Endothelial cell of umbilical vein (primary cell): ENCODE data around the gene SERPINB4. TPM values are rescaled to one million over a fixed set of nuclear protein-coding genes. Genes with fewer than 3 reads are reported as not detected.

ENCODE experiments used
- BruUV-seq: library from RNA; stranded (reverse); fragments of 400-500 nt; replicated peaks from 2 replicates; lab custom pipeline; 2021; lab: Mats Ljungman, UMichigan
- CTCF ChIA-PET: fragments of 300-600, 350-600 bp; sonication (Branson Sonifier 250); formaldehyde crosslinking; loops from one replicate; lab custom pipeline; 2021; ENCODE audit warnings: antibody characterized with exemption, inconsistent platforms; lab: Charles Lee
- POLR2A ChIA-PET: fragments of 300-600, 350-600 bp; sonication (Branson Sonifier 250); formaldehyde crosslinking; loops from one replicate; lab custom pipeline; 2021; ENCODE audit warnings: antibody characterized with exemption, inconsistent platforms; lab: Charles Lee
- DNase-seq: peaks from one replicate; pipeline ENCODE4 v3.0.0-alpha.2; 2011; ENCODE audit warnings: low read depth, low spot score
- FAIRE-seq: peaks from 2 replicates; lab custom pipeline; 2011; peaks lifted over from hg19 to GRCh38; lab: Jason Lieb, UNC
- H2AFZ ChIP-seq: 2 replicates; pipeline ENCODE4 v1.6.0; 2012; ENCODE audit warnings: low read depth, low read length, control low read depth, inconsistent platforms
- H3K27ac ChIP-seq: 2 replicates; pipeline ENCODE4 v1.5.1; 2011; ENCODE audit warnings: low read depth, mild to moderate bottlenecking, control low read depth, low read length, moderate library complexity; ENCODE audit not compliant: insufficient read depth
- H3K27me3 ChIP-seq, 2 experiments: 2 replicates each; pipeline versions ENCODE4 v1.6.0 to v1.6.1; 2011; ENCODE audit warnings: low read length in 2 of 2, mixed read lengths in 1 of 2; ENCODE audit not compliant: control insufficient read depth in 2 of 2, insufficient read depth in 2 of 2
- H3K36me3 ChIP-seq, 2 experiments: 2 replicates in 1 of 2; 3 replicates in 1 of 2; pipeline ENCODE4 v1.5.1; 2011; ENCODE audit warnings: low read length in 2 of 2, mild to moderate bottlenecking in 1 of 2, moderate library complexity in 1 of 2; ENCODE audit not compliant: control insufficient read depth in 2 of 2, insufficient read depth in 2 of 2; ENCODE audit errors: extremely low read depth in 1 of 2
- H3K4me1 ChIP-seq: 3 replicates; pipeline ENCODE4 v1.5.1; 2011; ENCODE audit warnings: mild to moderate bottlenecking, low read length; ENCODE audit not compliant: control insufficient read depth, insufficient read depth; ENCODE audit errors: extremely low read depth
- H3K4me2 ChIP-seq: 2 replicates; pipeline ENCODE4 v1.6.1; 2011; ENCODE audit warnings: low read length, control low read depth, mixed read lengths; ENCODE audit not compliant: insufficient read depth
- H3K4me3 ChIP-seq, 3 experiments: fragments of 200-600 bp in 1 of 3; sonication (generic), shearing (Covaris generic) in 1 of 3; replicated peaks in 1 of 3; 2 replicates each; pipeline ENCODE4 v1.5.1; 2011 to 2016; ENCODE audit warnings: control low read depth in 3 of 3, low read length in 3 of 3, mild to moderate bottlenecking in 2 of 3, inconsistent platforms in 1 of 3, low read depth in 1 of 3, moderate library complexity in 1 of 3; ENCODE audit not compliant: insufficient read depth in 1 of 3
- H3K79me2 ChIP-seq: 2 replicates; pipeline ENCODE4 v1.6.0; 2012; ENCODE audit warnings: low read length, inconsistent platforms; ENCODE audit not compliant: control insufficient read depth, insufficient read depth
- H3K9ac ChIP-seq: replicated peaks from 2 replicates; pipeline ENCODE3; 2011; ENCODE audit warnings: low read length, control low read depth; ENCODE audit not compliant: insufficient read depth; ENCODE audit errors: extremely low read depth
- H3K9me1 ChIP-seq: replicated peaks from 3 replicates; pipeline ENCODE4 v1.6.0; 2011; ENCODE audit warnings: mild to moderate bottlenecking, low read length; ENCODE audit not compliant: control insufficient read depth, insufficient read depth; ENCODE audit errors: extremely low read depth
- H3K9me3 ChIP-seq: replicated peaks from 2 replicates; pipeline ENCODE4 v1.5.1; 2012; ENCODE audit warnings: low read length, inconsistent platforms; ENCODE audit not compliant: control insufficient read depth, insufficient read depth
- H4K20me1 ChIP-seq: replicated peaks from 2 replicates; pipeline ENCODE3; 2011; ENCODE audit warnings: mild to moderate bottlenecking, low read length; ENCODE audit not compliant: control insufficient read depth, insufficient read depth; ENCODE audit errors: extremely low read depth
- EZH2 ChIP-seq: IDR thresholded peaks from 2 replicates; pipeline ENCODE4 v1.6.1; 2012; ENCODE audit warnings: borderline replicate concordance, low read depth, mild to moderate bottlenecking, moderate library complexity, low read length, inconsistent platforms; ENCODE audit not compliant: severe bottlenecking
- FOS ChIP-seq: IDR thresholded peaks from 2 replicates; pipeline ENCODE4 v1.6.1; 2011; ENCODE audit warnings: mild to moderate bottlenecking, low read length, moderate library complexity, borderline replicate concordance; ENCODE audit not compliant: insufficient read depth
- GATA2 ChIP-seq: IDR thresholded peaks from 2 replicates; pipeline ENCODE4 v1.7.0; 2011; ENCODE audit warnings: low read depth, mild to moderate bottlenecking, moderate library complexity, mixed read lengths, low read length; ENCODE audit not compliant: insufficient read length, insufficient read depth
- JUN ChIP-seq: IDR thresholded peaks from 2 replicates; pipeline ENCODE4 v1.6.1; 2011; ENCODE audit warnings: borderline replicate concordance, low read depth; ENCODE audit not compliant: insufficient read length, insufficient read depth
- MYC ChIP-seq: IDR thresholded peaks from one replicate; pipeline ENCODE4 v1.6.1; 2011; ENCODE audit warnings: mild to moderate bottlenecking, low read depth, low read length
- POLR2A ChIP-seq: IDR thresholded peaks from 2 replicates; pipeline ENCODE4 v1.6.1; 2012; ENCODE audit warnings: low read depth, mild to moderate bottlenecking, control low read depth, low read length
- POLR2AphosphoS5 ChIP-seq: IDR thresholded peaks from 2 replicates; pipeline ENCODE4 v1.6.1; 2012; ENCODE audit warnings: low read depth, mild to moderate bottlenecking, control low read depth, low read length, moderate library complexity; ENCODE audit not compliant: insufficient read depth
- dilution Hi-C: fragments of 300-500 bp; cut with MboI; formaldehyde crosslinking; loops from one replicate; pipeline ENCODE4 v1.15.0; 2019; ENCODE audit warnings: low sequenced_read_pairs; ENCODE audit not compliant: extremely low pct_ligation_motif_present
- intact Hi-C: fragments of 100-400 bp; cut with micrococcal nuclease; formaldehyde crosslinking; loops from one replicate; pipeline ENCODE4 v1.10.0; 2022
- polyA plus RNA-seq, 4 experiments: library from polyadenylated mRNA; depleted of rRNA in 3 of 4; stranded (reverse) in 3 of 4; unstranded in 1 of 4; fragments of >200 nt; gene quantifications; 2 replicates each; pipeline versions ENCODE4 v1.2.1 to v1.2.3, GENCODE V29; 2011 to 2012; ENCODE audit warnings: missing spikeins in 1 of 4
- total RNA-seq: library from RNA; stranded (reverse); gene quantifications from 2 replicates; pipeline ENCODE4 v1.2.3, GENCODE V29; 2021
- TF ChIP-seq, protein P1 (sequence below), 2 donors: IDR thresholded peaks; 1 replicate in 1 of 2; 2 replicates in 1 of 2; pipeline ENCODE4 v1.5.1; 2011; ENCODE audit warnings: low read length in 2 of 2, mild to moderate bottlenecking in 2 of 2, moderate library complexity in 2 of 2, control low read depth in 1 of 2, inconsistent platforms in 1 of 2, low read depth in 1 of 2; ENCODE audit not compliant: insufficient read depth in 1 of 2; ENCODE audit errors: extremely low read depth in 1 of 2
- TF ChIP-seq, protein P2 (sequence below): IDR thresholded peaks from 2 replicates; pipeline ENCODE4 v1.6.1; 2011; ENCODE audit not compliant: insufficient read depth, insufficient read length

Gene SERPINB4
- total and polyA plus RNA-seq, 2 donors (not counting 3 experiments of a cell fraction or from before 2014, with no cell fraction given): not detected

DNA sequence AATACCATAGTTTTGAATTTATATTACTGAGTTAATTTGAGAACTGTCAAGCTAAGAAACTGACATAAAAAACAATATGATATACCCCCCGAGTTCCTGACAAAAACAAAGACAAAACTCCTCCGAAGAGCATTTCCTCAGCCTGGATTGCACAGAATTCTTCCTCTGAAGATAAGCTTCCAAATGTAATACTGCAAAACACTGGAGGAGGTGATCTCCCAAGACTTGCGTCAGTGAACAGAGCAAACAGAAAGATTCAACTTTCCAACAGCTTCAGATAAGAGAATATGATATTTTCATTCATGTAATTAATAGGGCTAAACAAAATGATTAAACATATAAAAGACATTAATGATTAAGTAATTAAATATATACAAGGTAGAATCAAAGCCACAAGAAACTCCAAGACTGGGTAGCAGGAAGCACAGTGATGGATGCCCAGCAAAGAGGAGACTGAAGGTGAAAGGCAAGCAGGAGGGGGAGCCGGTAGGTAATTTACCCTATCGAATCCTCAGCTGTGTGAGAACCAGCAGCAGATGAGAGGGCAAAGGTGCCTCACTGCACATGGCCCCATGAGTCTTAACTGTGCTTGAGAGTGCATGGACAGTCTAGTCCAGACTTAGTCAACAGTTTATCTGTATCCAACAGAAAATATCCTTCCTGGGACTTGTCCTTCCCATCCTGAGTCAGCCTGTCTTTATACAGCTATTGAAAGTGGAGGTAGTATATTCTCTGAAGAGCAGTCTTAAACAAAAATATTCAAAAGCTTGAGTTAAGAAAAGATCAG, 36.0 kb upstream of the SERPINB4 start:
- no peak for TF ChIP-seq POLR2A
- TF ChIP-seq, protein P1, sequence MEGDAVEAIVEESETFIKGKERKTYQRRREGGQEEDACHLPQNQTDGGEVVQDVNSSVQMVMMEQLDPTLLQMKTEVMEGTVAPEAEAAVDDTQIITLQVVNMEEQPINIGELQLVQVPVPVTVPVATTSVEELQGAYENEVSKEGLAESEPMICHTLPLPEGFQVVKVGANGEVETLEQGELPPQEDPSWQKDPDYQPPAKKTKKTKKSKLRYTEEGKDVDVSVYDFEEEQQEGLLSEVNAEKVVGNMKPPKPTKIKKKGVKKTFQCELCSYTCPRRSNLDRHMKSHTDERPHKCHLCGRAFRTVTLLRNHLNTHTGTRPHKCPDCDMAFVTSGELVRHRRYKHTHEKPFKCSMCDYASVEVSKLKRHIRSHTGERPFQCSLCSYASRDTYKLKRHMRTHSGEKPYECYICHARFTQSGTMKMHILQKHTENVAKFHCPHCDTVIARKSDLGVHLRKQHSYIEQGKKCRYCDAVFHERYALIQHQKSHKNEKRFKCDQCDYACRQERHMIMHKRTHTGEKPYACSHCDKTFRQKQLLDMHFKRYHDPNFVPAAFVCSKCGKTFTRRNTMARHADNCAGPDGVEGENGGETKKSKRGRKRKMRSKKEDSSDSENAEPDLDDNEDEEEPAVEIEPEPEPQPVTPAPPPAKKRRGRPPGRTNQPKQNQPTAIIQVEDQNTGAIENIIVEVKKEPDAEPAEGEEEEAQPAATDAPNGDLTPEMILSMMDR (IDR thresholded peaks at IDR 0.05; ENCODE audit: extremely low read depth in 1 of 2, insufficient read depth in 1 of 2, low read depth in 1 of 2, low read length in 2 of 2): no peak
- no peak overlapping the region for H2AFZ ChIP-seq
- DNase-seq (no peak), FAIRE-seq (no peak)
- ChIA-PET POLR2A (no interaction called here), CTCF (no interaction called here)
- intact Hi-C loops: no loop called here
- H3K9ac ChIP-seq: no peak overlapping the region
- H3K9me3 ChIP-seq: no peaks in the 10 kb centered on the region
- H3K9me1 ChIP-seq: no peaks in the 10 kb centered on the region
- no peaks in the 10 kb centered on the region for H3K4me1 ChIP-seq
- H4K20me1 ChIP-seq: no peaks in the 10 kb centered on the region
- BruUV-seq: no TSS peak
- no peak overlapping the region for H3K4me3 ChIP-seq
- no peak overlapping the region for H3K4me2 ChIP-seq
- no peaks in the 10 kb centered on the region for H3K79me2 ChIP-seq
- no peaks in the 10 kb centered on the region for H3K36me3 ChIP-seq
- dilution Hi-C loops: no loop called here
- H3K27me3 ChIP-seq: no peaks in the 10 kb centered on the region
- no peak overlapping the region for H3K27ac ChIP-seq

DNA sequence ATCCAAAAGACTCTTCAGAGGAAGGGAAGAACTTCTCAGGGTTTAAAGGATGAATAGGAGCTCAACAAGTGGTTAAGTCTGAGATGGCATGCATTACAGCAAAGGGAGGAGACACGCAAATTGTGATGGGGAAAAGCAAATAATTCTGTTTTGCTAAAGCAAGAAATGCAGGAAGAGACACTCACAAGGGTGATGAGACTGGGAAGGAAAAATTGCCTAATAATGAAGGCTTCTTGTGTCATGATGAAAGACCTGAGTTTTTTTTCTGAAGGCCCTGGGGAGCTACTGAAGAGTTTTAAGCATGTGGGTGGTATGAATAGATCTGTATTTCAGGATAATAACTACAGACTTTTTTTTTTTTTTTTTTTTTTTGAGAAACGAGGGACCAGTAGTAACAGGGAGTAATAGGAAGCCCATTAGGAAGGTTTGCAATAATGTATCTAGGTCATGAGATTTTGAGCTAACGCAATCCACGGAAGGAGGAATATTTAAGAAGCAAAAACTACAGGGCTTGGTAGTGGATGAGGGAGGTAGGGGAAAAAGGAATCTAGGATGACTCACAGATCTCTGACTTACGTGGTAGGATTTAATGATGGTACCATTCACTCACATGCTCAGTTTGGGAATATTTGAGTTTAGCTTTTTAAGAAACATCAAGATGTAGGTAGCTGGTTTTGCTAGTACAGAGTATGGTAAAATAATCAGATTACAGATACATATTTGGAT, 33.6 kb upstream of the SERPINB4 start:
- POLR2A ChIA-PET: no interaction called here

More for the DNA sequence above, 33.6 kb upstream of the SERPINB4 start:
- Histone ChIP-seq H3K9ac (no peak overlapping the region), H3K27ac (no peak overlapping the region), H3K4me1 (no peaks in the 10 kb centered on the region), H3K79me2 (no peaks in the 10 kb centered on the region), H3K27me3 (no peaks in the 10 kb centered on the region), H3K4me3 (no peak overlapping the region), H4K20me1 (no peaks in the 10 kb centered on the region), H3K9me3 (no peaks in the 10 kb centered on the region), H3K36me3 (no peaks in the 10 kb centered on the region), H3K4me2 (no peak overlapping the region), H2AFZ (no peak overlapping the region), H3K9me1 (no peaks in the 10 kb centered on the region)
- DNase-seq (no peak), FAIRE-seq (no peak)
- CTCF ChIA-PET: no interaction called here
- no peak for TF ChIP-seq POLR2A
- no peak for TF ChIP-seq MYC
- TF ChIP-seq POLR2AphosphoS5: no peak
- no peak for TF ChIP-seq FOS
- TF ChIP-seq GATA2: no peak
- TF ChIP-seq, protein P2, sequence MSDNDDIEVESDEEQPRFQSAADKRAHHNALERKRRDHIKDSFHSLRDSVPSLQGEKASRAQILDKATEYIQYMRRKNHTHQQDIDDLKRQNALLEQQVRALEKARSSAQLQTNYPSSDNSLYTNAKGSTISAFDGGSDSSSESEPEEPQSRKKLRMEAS: no peak
- no peak for TF ChIP-seq JUN
- TF ChIP-seq, protein P1 (IDR thresholded peaks at IDR 0.05; ENCODE audit: extremely low read depth in 1 of 2, insufficient read depth in 1 of 2, low read depth in 1 of 2, low read length in 2 of 2): no peak
- TF ChIP-seq EZH2: no peak
- intact Hi-C loops: no loop called here
- dilution Hi-C loops: no loop called here
- BruUV-seq: no TSS peak
